PC-9 (cell line): Measurements from ENCODE around the gene AP1B1. TPM values are rescaled to one million over a fixed set of nuclear protein-coding genes. Genes with fewer than 3 reads are reported as not detected.

Experiments used
- BruUV-seq: library from RNA; stranded (reverse); fragments of 400-500 nt; replicated peaks from 2 replicates; lab custom pipeline; 2021; lab: Mats Ljungman, UMichigan
- CTCF ChIA-PET: fragments of 300-600 bp; sonication (Branson Sonifier 250); formaldehyde crosslinking; loops from one replicate; lab custom pipeline; 2022; ENCODE audit warnings: antibody characterized with exemption; lab: Charles Lee
- POLR2A ChIA-PET: fragments of 300-600 bp; sonication (Branson Sonifier 250); formaldehyde crosslinking; loops from one replicate; lab custom pipeline; 2022; ENCODE audit warnings: antibody characterized with exemption; ENCODE audit not compliant: unreplicated experiment; lab: Charles Lee
- DNase-seq, 2 experiments: peaks; one replicate each; pipeline versions ENCODE4 v3.0.0 to v3.0.0-alpha.2; 2015 to 2022; ENCODE audit warnings: mixed read lengths in 1 of 2
- H2AFZ ChIP-seq: fragments of 200-600 bp; sonication (generic); 2 replicates; pipeline ENCODE4 v1.8.1; 2017; ENCODE audit warnings: antibody characterized with exemption
- H3F3A ChIP-seq: fragments of 200-600 bp; sonication (generic); 2 replicates; pipeline ENCODE4 v1.8.1; 2017; ENCODE audit warnings: antibody characterized with exemption, mild to moderate bottlenecking, low read depth; ENCODE audit not compliant: insufficient read depth
- H3K27ac ChIP-seq: fragments of 200-600 bp; sonication (generic); 2 replicates; pipeline ENCODE4 v1.6.1; 2016; ENCODE audit warnings: mixed run types
- H3K27me3 ChIP-seq: fragments of 200-600 bp; sonication (generic); 2 replicates; pipeline ENCODE4 v1.6.1; 2016; ENCODE audit warnings: low read depth, mixed run types; ENCODE audit not compliant: insufficient read depth
- H3K36me3 ChIP-seq: fragments of 200-600 bp; sonication (generic); 2 replicates; pipeline ENCODE4 v1.6.1; 2016; ENCODE audit warnings: low read depth, mixed run types
- H3K4me1 ChIP-seq: fragments of 200-600 bp; sonication (generic); replicated peaks from 2 replicates; pipeline ENCODE4 v1.6.1; 2016; ENCODE audit warnings: mixed run types; ENCODE audit not compliant: insufficient read depth
- H3K4me2 ChIP-seq: fragments of 200-600 bp; sonication (generic); 2 replicates; pipeline ENCODE4 v1.6.1; 2017; ENCODE audit warnings: mixed run types
- H3K4me3 ChIP-seq: fragments of 200-600 bp; sonication (generic); 2 replicates; pipeline ENCODE4 v1.6.1; 2016; ENCODE audit warnings: mixed run types
- H3K79me2 ChIP-seq: fragments of 200-600 bp; sonication (generic); 2 replicates; pipeline ENCODE4 v1.6.1; 2017; ENCODE audit warnings: low read depth, mixed run types
- H3K9me2 ChIP-seq: fragments of 200-600 bp; sonication (generic); 2 replicates; pipeline ENCODE4 v1.8.1; 2017; ENCODE audit warnings: mild to moderate bottlenecking; ENCODE audit not compliant: insufficient read depth
- H3K9me3 ChIP-seq: fragments of 200-600 bp; sonication (generic); 2 replicates; pipeline ENCODE4 v1.8.1; 2016; ENCODE audit warnings: low read depth; ENCODE audit not compliant: insufficient read depth
- H4K20me1 ChIP-seq: fragments of 200-600 bp; sonication (generic); 2 replicates; pipeline ENCODE4 v1.8.1; 2017; ENCODE audit not compliant: insufficient read depth
- CTCF ChIP-seq: fragments of 200-600 bp; sonication (generic); conservative IDR thresholded peaks from 2 replicates; pipeline ENCODE4 v1.6.1; 2017; ENCODE audit warnings: mixed run types, antibody characterized with exemption, mild to moderate bottlenecking, moderate library complexity
- EZH2 ChIP-seq: fragments of 200-600 bp; sonication (generic); IDR thresholded peaks from 2 replicates; pipeline ENCODE4 v1.8.0; 2017; ENCODE audit warnings: antibody characterized with exemption, low read depth
- intact Hi-C: fragments of 100-400 bp; cut with micrococcal nuclease; formaldehyde crosslinking; loops from one replicate; pipeline ENCODE4 v1.10.0; 2022; ENCODE audit not compliant: unreplicated experiment
- total RNA-seq: library from RNA; stranded (reverse); gene quantifications from 2 replicates; pipeline ENCODE4 v1.2.3, GENCODE V29; 2021

Gene AP1B1
- total RNA-seq, 1 experiment from 2014 or later, result 50.8 TPM

- ChIA-PET POLR2A (no interaction called here), CTCF (no interaction called here)
- no peaks in the 10 kb centered on the region for H3K4me1 ChIP-seq
- no peaks in the 10 kb centered on the region for H3K79me2 ChIP-seq
- no TSS peak for BruUV-seq
- no peaks in the 10 kb centered on the region for H3K27me3 ChIP-seq
- no peak overlapping the region for H3K27ac ChIP-seq
- DNase-seq, result no peak
- no peaks in the 10 kb centered on the region for H4K20me1 ChIP-seq
- intact Hi-C loops, result no loop called here
- H3K9me2 ChIP-seq, result no peaks in the 10 kb centered on the region
- no peaks in the 10 kb centered on the region for H3K9me3 ChIP-seq
- no peak overlapping the region for H2AFZ ChIP-seq
- H3K36me3 ChIP-seq, result no peaks in the 10 kb centered on the region; the same call in 1 of the 2 replicates
- H3K4me2 ChIP-seq, result no peak overlapping the region
- TF ChIP-seq CTCF (no peak), EZH2 (no peak)
- H3F3A ChIP-seq, result no peaks in the 10 kb centered on the region
- no peak overlapping the region for H3K4me3 ChIP-seq
Measured at GRCh38 chr22:29331658-29332300, 56.6 kb downstream of the AP1B1 start.

GRCh38 chr22:29331213-29331612 is 57.2 kb downstream of the AP1B1 start:
- DNase-seq, result no peak
- Histone ChIP-seq H3K9me2 (no peaks in the 10 kb centered on the region), H3K4me3 (no peak overlapping the region), H3K79me2 (no peaks in the 10 kb centered on the region), H3K4me2 (no peak overlapping the region), H3K36me3 (no peaks in the 10 kb centered on the region; the same call in 1 of the 2 replicates), H3K27ac (no peak overlapping the region), H3F3A (no peaks in the 10 kb centered on the region), H4K20me1 (no peaks in the 10 kb centered on the region), H3K9me3 (no peaks in the 10 kb centered on the region), H3K27me3 (no peaks in the 10 kb centered on the region), H2AFZ (no peak overlapping the region), H3K4me1 (no peaks in the 10 kb centered on the region)
- intact Hi-C loops, result no loop called here
- BruUV-seq, result no TSS peak
- ChIA-PET CTCF (no interaction called here), POLR2A (no interaction called here)
- no peak for TF ChIP-seq EZH2

GRCh38 chr22:29330753-29331152 is 57.6 kb downstream of the AP1B1 start:
- Histone ChIP-seq H3K9me3 (no peaks in the 10 kb centered on the region), H3K9me2 (no peaks in the 10 kb centered on the region), H2AFZ (no peak overlapping the region), H3K4me2 (no peak overlapping the region), H3K4me3 (no peak overlapping the region), H4K20me1 (no peaks in the 10 kb centered on the region), H3K79me2 (no peaks in the 10 kb centered on the region), H3K36me3 (no peaks in the 10 kb centered on the region; the same call in 1 of the 2 replicates), H3K27me3 (no peaks in the 10 kb centered on the region), H3K4me1 (no peaks in the 10 kb centered on the region), H3K27ac (no peak overlapping the region), H3F3A (no peaks in the 10 kb centered on the region)
- BruUV-seq, result no TSS peak
- TF ChIP-seq CTCF (no peak), EZH2 (no peak)
- ChIA-PET CTCF (no interaction called here), POLR2A (no interaction called here)
- DNase-seq, result no peak
- intact Hi-C loops, result no loop called here

GRCh38 chr22:29330291-29330690 is 58.1 kb downstream of the AP1B1 start:
- Histone ChIP-seq H3K4me2 (no peak overlapping the region), H3K9me3 (no peaks in the 10 kb centered on the region), H3K4me3 (no peak overlapping the region), H3K4me1 (no peaks in the 10 kb centered on the region), H3K36me3 (no peaks in the 10 kb centered on the region; the same call in 1 of the 2 replicates), H3K27ac (no peak overlapping the region), H3F3A (no peaks in the 10 kb centered on the region), H3K27me3 (no peaks in the 10 kb centered on the region), H3K9me2 (no peaks in the 10 kb centered on the region), H3K79me2 (no peaks in the 10 kb centered on the region), H4K20me1 (no peaks in the 10 kb centered on the region), H2AFZ (no peak overlapping the region)
- intact Hi-C loops, result no loop called here
- ChIA-PET CTCF (no interaction called here), POLR2A (no interaction called here)
- BruUV-seq, result no TSS peak
- no peak for DNase-seq
- TF ChIP-seq EZH2 (no peak), CTCF (no peak)
